NCI-H1105 (cell line): ENCODE measurements around the gene NETO1.
A peak's percentile ranks its signal among the peaks of the same experiment; 100 is the strongest.

Source experiments
- DNase-seq: peaks from one replicate; lab custom pipeline; 2025; lab: John Stamatoyannopoulos, UW

NETO1 gene

DNA sequence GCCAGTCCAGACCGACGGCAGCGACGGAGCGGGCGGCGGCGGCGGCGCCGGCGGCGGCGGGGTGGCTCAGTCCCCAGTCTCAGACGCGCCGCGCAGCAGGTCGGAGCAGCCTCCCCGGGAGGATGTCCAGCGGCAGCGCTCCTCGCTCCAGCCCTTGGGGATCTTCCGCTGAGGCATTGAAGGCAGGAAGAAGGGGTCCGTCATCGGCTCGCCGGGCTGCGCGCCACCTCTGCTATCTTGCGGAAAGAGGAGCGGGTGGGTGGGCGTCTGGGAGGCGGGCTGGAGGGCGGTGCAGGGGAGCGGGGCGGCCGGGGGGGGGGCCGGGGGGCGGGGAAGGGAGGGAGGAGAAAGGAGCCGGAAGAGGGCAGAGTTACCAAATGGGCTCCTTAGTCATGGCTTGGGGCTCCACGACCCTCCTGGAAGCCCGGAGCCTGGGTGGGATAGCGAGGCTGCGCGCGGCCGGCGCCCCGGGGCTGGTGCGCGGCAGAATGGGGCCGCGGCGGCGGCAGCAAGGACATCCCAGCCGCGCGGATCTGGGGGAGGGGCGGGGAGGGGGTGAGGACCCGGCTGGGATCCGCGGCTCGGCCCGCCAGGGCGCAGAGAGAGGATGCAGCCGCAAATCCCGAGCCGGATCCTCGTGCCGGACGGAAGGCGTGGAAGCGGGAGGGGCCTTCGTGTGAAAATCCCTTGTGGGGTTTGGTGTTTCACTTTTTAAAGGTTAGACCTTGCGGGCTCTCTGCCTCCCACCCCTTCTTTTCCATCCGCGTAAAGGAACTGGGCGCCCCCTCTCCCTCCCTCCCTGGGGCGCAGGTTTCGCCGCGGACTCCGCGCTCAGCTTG is at the start of gene NETO1:
TSS of gene NETO1 (minus strand) at position 242 of the 839 bp plus-strand sequence. CDS start 696 bp downstream, outside the sequence.
- DNase-seq: peak; percentile 37

GRCh38 chr18:72910045-72910444 is 42.3 kb upstream of the NETO1 start:
- DNase-seq: no peak

GRCh38 chr18:72908181-72908580 is 40.4 kb upstream of the NETO1 start:
- no peak for DNase-seq

DNA sequence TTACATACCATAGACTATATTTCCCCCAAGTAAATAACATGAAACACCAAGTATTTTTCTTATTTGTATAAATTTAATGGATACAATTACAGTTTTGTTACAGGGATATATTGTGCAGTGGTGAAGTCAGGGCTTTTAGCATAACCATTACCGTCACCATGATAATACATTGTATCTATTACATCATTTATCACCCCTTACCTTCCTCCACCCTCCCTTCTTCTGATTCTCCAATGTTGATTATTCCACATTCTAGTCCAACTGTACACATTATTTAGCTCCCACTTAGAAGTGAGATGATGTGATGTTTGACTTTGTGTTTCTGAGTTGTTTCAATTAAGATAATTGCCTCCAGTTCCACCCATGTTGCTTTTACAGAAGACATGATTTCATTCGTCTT is 35.2 kb upstream of the NETO1 start:
- DNase-seq: no peak

- no peak for DNase-seq
These were observed 31.6 kb upstream of the NETO1 start for GRCh38 chr18:72899338-72899737.

DNA sequence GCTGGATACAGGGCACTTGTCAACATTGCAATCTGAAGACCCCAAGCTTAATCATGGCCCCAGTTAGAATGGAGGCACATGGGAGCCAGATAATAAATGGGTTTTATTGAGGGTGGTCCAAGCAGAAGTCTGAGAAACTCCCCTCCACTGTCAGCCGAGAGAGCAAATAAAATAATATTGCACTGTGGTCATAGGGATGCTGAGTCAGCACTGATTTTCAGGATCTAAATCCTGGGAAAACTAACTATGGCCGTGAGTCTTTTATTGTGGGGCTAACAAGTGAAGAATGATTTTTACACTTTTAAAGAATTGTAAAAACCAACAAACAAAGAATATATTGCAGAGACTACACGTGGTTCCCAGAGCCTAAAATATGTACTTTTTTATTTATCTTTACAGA is 31.1 kb upstream of the NETO1 start:
- no peak for DNase-seq

DNA sequence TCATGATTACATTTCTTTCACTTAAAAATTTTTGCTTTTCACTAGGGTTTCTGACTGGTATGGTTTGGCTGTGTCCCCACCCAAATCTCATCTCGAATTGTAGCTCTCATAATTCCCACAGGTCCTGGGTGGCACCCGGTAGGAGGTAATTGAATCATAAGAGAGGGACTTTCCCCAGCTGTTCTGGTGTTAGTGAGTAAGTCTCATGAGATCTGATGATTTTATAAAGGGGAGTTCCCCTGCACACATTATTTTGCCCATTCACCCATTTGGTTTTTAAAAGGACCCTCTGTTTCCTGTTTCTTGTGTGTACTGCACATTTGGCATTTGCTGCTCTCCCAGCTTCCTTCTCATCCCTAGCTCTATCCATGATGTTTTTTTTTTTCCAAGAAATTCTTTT is 27.8 kb upstream of the NETO1 start:
- no peak for DNase-seq

- DNase-seq: no peak
These were observed 10.8 kb upstream of the NETO1 start for GRCh38 chr18:72878561-72878960.

- DNase-seq: no peak
These were observed 10.4 kb upstream of the NETO1 start for GRCh38 chr18:72878143-72878542.

- no peak for DNase-seq
These were observed 3.3 kb upstream of the NETO1 start for GRCh38 chr18:72871091-72871490.

GRCh38 chr18:72869226-72870185 is 1.7 kb upstream of the NETO1 start:
- no peak for DNase-seq

DNA sequence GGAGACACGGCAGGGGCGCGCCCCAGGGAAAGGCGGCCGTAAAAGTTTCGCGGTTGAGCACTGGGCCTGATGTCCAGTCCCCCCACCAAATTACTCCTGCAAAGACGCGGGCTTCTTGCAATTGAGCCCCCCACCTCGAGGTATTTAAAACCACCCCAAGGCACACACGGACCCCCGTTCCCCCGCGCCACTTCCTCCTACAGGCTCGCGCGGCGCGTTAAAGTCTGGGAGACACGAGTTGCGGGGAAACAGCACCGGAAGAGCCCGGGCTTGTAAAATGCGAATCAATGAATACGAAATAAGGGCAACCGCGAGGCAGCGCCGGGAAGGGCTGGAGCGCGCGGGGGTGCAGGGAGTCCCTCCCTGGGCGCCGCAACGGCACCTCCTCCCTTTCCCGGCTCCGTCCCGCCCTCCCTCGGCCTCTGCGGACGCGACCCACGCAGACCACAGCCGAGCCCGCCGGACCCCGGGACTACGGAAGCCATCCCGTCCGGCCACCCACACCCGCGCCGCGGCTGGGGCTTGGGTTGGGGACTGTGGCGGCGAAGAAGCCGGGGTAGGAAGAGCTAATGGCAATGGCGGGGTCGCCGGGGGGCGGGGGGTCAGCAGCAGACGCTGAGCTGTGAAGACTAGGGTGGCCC is 918 bp upstream of the NETO1 start:
- no peak for DNase-seq

DNA sequence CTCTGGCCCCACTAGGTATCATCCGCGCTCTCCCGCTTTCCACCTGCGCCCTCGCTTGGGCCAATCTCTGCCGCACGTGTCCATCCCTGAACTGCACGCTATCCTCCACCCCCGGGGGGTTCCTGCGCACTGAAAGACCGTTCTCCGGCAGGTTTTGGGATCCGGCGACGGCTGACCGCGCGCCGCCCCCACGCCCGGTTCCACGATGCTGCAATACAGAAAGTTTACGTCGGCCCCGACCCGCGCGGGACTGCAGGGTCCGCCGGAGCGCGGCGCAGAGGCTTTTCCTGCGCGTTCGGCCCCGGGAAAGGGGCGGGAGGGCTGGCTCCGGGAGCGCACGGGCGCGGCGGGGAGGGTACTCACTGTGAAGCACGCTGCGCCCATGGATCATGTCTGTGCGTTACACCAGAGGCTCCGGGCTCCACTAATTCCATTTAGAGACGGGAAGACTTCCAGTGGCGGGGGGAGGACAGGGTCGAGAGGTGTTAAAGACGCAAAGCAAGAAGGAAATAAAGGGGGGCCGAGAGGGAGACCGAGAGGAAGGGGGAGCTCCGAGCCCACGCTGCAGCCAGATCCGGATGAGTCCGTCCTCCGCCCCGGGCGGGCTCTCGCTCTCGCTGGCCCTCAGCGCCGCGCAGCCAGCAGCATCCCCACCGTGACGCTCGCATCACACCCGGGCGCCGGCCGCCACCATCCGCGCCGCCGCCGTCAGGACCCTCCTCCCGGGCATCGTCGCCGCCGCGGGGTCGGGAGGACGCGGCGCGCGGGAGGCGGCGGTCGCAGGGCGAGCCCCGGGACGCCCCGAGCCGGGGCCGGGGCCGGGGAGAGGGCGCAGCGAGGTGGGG is 664 bp downstream of the NETO1 start:
- peak; percentile 44 for DNase-seq

DNA sequence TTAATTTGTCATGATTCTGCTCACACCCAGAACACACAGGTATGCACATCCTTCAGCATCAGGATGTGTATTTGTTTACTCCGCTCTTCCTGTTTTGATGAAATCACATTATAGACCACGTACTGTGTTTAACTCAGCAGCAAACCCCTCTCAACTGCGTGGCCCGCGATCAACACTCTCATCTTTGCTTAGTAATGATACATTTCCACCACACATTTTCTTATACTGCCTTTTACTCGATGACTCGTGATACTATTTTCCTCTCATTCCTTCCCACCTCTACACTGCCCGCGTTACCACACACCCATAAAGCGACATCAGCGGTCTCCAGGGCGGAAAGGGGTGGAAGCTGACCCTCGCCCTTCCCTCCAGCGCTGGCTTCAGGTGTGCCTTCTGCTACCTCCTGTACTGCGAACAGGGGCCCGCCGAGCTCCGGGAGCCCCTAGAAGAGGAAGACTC is 1.3 kb downstream of the NETO1 start:
- no peak for DNase-seq

- DNase-seq: no peak
These were observed 4.0 kb downstream of the NETO1 start for GRCh38 chr18:72863754-72864153.

DNA sequence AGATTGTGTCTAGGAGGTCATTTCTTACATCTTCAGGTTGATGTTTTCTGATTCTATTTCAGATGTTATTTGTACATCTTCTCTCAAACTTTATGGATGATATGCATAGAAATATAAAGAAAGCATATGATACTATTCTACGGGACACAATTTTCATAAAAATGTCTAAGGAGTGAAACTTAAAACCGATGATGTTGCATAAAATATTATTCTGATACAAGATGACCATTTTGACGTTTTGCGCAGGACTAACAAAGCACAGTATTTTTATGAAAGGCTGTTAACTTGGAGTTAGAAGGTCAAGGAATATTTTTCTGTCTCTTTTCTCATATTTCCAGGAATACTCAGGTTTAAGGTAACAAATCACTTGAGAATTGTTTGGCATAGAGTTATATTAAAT is 8.7 kb downstream of the NETO1 start:
- DNase-seq: no peak

DNA sequence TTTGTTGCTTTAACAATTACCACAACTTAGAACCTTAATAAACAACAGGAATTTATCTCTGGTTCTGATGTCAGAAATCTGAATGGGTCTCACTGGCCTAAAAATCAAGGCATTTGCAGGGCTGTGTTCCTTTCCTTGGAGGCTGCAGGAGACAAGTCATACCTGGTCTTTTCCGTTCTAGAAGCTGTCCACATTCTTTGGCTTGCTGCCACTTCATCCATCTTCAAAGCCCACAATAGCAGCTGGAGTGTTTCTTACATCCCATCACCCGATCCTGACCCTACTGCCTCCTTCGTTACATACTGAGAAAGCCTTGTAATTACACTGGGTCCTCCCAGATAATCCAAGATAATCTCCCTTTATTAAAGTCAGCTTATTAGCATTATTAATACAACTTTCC is 18.1 kb downstream of the NETO1 start:
- no peak for DNase-seq

DNA sequence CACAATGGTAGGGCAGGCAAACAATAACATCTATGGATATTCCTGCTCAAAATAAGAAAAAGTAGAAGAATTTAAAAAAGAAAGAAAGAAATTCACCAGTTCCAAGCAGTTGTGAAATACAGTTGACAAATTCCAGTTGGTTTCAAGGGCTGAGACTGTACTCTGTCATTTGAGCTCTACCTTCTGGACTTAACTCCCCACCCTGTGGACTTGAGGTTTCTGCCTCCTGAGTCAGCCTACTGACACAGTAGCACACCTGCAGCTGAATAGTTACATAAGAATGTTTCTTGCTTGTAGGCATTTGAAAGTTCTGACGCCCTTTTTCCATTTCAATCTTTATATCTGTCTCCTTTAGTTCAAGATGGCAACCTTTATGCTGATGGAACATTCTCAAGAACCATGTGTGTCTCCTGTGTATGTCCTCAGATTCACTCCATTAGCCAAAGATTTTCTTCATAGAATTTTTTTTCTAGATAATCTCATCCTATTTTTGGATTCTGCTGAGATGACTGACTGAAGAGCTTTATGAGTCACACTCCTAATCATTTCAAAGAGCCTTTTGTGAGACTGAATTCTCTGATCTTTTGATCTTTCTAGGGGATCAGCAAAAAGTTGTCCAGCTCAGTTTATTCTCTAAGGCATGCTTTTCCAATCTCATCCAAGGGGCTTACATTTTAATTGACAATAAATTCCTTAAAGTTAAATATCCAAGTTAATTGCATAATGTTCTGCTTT is 19.1 kb downstream of the NETO1 start:
- DNase-seq: no peak

DNA sequence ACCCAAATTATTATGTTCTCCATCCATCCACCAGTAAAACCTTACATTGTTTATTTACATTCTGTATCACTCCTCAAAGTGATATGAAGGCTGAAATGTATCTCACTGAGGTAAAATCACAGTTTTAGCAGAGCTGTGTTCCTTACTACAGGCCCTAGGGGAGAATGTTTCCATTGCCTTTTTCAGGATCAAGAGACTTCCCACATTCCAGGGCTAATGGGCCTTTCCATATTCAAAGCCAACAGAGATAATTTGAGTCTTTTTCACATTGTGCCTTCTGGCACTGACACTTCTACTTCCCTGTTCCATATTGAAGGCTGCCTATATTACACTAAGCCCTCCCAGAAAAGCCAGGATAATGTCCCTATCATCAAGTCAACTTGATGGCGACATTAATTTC is 20.0 kb downstream of the NETO1 start:
- DNase-seq: no peak

- DNase-seq: no peak
These were observed 20.9 kb downstream of the NETO1 start for GRCh38 chr18:72846736-72847533.
